ENCODE measurements around the gene CECR2. TPM values are rescaled to one million over a fixed set of nuclear protein-coding genes. Genes with fewer than 3 reads are reported as not detected.
A peak's percentile ranks its signal among the peaks of the same experiment; 100 is the strongest.

CECR2 gene
- total and polyA plus RNA-seq, 2 of the 8 experiments (the other 6 are each of a cell fraction or from before 2014, with no cell fraction given) = 18.3 to 123 TPM

DNA sequence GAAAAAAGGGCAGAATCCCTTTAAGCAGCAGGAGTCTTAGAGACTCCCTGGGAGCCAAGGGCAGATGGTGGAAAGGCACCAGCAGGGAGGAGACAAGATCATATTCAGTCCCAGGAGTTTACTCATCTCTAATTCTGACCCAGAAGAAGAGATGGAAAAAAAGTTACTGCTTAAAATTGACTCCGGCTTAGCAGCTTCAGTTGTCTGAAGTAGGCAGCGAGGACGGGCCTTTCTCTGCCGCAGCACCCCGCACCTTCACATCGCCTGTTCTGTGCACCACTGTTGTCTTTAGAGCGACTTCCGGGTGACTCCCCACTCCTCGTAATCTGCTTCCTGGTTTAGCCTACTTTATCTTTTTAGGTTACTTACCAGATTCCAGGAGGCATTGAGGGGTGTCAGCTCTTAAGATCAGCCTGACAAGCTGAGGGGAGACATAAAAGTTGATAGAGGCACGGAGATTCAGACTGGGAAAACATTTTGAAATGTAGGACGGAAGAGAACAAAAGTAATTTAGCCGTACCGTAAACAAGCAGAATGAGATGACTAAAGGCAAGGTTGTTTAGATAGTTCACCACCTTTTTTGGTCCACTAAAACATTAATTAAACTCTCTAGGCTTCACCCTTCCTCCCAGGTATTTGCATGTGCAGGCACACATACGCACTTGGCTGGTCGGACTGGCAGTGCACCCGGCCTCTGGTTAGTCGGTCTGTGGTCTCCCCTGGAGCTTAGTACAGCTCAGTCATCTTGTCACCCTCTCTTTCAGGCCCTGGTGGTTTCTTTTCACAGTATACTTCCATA is 74.3 kb downstream of the CECR2 start:
- no peak overlapping the region for H3K4me3 ChIP-seq (ENCODE audit: extremely low read depth in 1 of 4, insufficient read depth in 2 of 4, low read depth in 3 of 4, low read length in 4 of 4)
- H2BK120ac ChIP-seq (replicated peaks; ENCODE audit: low read depth, low read length) = no peak overlapping the region
- DNase-seq (ENCODE audit: low read depth in 1 of 2, low spot score in 2 of 2) = no peak
- ChIA-PET CTCF (ENCODE audit: partially characterized antibody) (interaction anchor here (2.1 kb wide), 1 partner anchor 58 kb away, joined by 10 read pairs; no protein-coding TSS in a partner anchor), POLR2A (ENCODE audit: partially characterized antibody) (interaction anchor here (1.4 to 3.0 kb wide), 5 partner anchors 8 to 14 kb away, joined by 3 to 10 read pairs (median 5); no protein-coding TSS in a partner anchor)
- no peak overlapping the region for H3K9ac ChIP-seq (replicated peaks in 1 of 4; ENCODE audit: extremely low read depth in 1 of 4, low read depth in 3 of 4, low read length in 3 of 4)
- H3K79me1 ChIP-seq (ENCODE audit: low read depth, low read length) = peaks cover 2% of the 10 kb centered on the region
- 76% methylated on average over 17 of the region's 17 CpGs; no CpG with 5 or more reads in 1 of the 2 experiments for whole genome bisulfite sequencing, 2 experiments (ENCODE audit: extremely low coverage in 1 of 2, insufficient coverage in 1 of 2, insufficient read length in 1 of 2, insufficient replicate concordance in 2 of 2, low coverage in 1 of 2, low lambda C conversion rate in 2 of 2, missing lambda C conversion rate in 1 of 2)
- no peaks in the 10 kb centered on the region for H3K23me2 ChIP-seq (ENCODE audit: low read depth, low read length)
- no peak overlapping the region for H2AFZ ChIP-seq (ENCODE audit: low read length)
- peaks cover 17 to 24% of the 10 kb centered on the region in 2 experiments for H4K20me1 ChIP-seq (replicated peaks in 1 of 2; ENCODE audit: control insufficient read depth in 1 of 2, insufficient read depth in 2 of 2, low read length in 2 of 2)
- H4K91ac ChIP-seq (replicated peaks; ENCODE audit: insufficient read length, low read length) = no peak overlapping the region
- peaks cover 29 to 99% of the 10 kb centered on the region in 2 experiments for H3K79me2 ChIP-seq (ENCODE audit: control insufficient read depth in 1 of 2, insufficient read depth in 2 of 2, low read length in 2 of 2)
- TF ChIP-seq TAF7 (optimal IDR thresholded peaks at IDR 0.05; ENCODE audit: borderline replicate concordance, low read depth, low read length) (no peak), TBP (IDR thresholded peaks at IDR 0.05; ENCODE audit: low read depth, low read length) (no peak), SRF (IDR thresholded peaks at IDR 0.05; ENCODE audit: low read depth, low read length) (no peak), YY1 (IDR thresholded peaks at IDR 0.05; ENCODE audit: low read depth, low read length) (no peak), RNF2 (IDR thresholded peaks at IDR 0.05; ENCODE audit: borderline replicate concordance, low read depth, low read length, missing control alignments, poor library complexity, severe bottlenecking) (no peak)
- TF ChIP-seq, protein P1, sequence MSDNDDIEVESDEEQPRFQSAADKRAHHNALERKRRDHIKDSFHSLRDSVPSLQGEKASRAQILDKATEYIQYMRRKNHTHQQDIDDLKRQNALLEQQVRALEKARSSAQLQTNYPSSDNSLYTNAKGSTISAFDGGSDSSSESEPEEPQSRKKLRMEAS (IDR thresholded peaks at IDR 0.05) = no peak
- no peak overlapping the region for H3K23ac ChIP-seq (ENCODE audit: insufficient read length)
- no peak overlapping the region for H3K27ac ChIP-seq (ENCODE audit: low read depth, low read length)
- peaks cover 0 to 6% (median 0%) of the 10 kb centered on the region in 4 experiments; a peak in 3 of 7 replicates for H3K4me1 ChIP-seq (replicated peaks in 1 of 4; ENCODE audit: control insufficient read depth in 3 of 4, insufficient read depth in 4 of 4, low read length in 3 of 4)
- H3K4ac ChIP-seq (replicated peaks; ENCODE audit: insufficient read length, low read depth, low read length) = no peak overlapping the region
- no peak overlapping the region for H4K5ac ChIP-seq (ENCODE audit: insufficient read length, low read depth, low read length)
- 0 out of 4 replicates have a peak overlapping the region, but pooled peaks of 1 of the 2 experiments have one; percentile 28 for H3K4me2 ChIP-seq (ENCODE audit: insufficient read depth in 1 of 2, low read depth in 2 of 2, low read length in 2 of 2)
- H3K14ac ChIP-seq (ENCODE audit: insufficient read length) = no peak overlapping the region
- no peak overlapping the region for H3K18ac ChIP-seq (ENCODE audit: extremely low read depth, low read length)
- H2BK12ac ChIP-seq (ENCODE audit: low read depth, low read length) = no peak overlapping the region
- H3K36me3 ChIP-seq (ENCODE audit: control insufficient read depth in 2 of 4, insufficient read depth in 4 of 4, low read length in 3 of 4) = 0 out of 8 replicates have a peak, but pooled peaks cover 0 to 3% (median 0%) of the 10 kb centered on the region in 4 experiments
- no peak overlapping the region for H2BK15ac ChIP-seq (ENCODE audit: low read length)
- H2BK20ac ChIP-seq (ENCODE audit: low read length) = no peak overlapping the region
- no peaks in the 10 kb centered on the region for H3K27me3 ChIP-seq (replicated peaks in 1 of 4; ENCODE audit: control insufficient read depth in 3 of 4, extremely low read depth in 1 of 4, insufficient read depth in 3 of 4, low read length in 3 of 4)
- H3K9me3 ChIP-seq (ENCODE audit: insufficient read depth in 2 of 2, low read depth in 1 of 2, low read length in 1 of 2) = no peaks in the 10 kb centered on the region
- no peak overlapping the region; the same call in 1 of the 2 replicates for H4K8ac ChIP-seq (ENCODE audit: extremely low read depth, insufficient read depth, low read length)
- FAIRE-seq = no peak
- 0 out of 2 replicates have a peak overlapping the region, but pooled peaks have one; percentile 5 for H2BK5ac ChIP-seq (ENCODE audit: low read depth, low read length)
- H2AK5ac ChIP-seq (ENCODE audit: low read depth, low read length) = no peak overlapping the region
- no peak overlapping the region for H3K56ac ChIP-seq (replicated peaks; ENCODE audit: insufficient read length, low read depth, low read length)
